ENCODE measurements around the gene KLHL18. TPM values are rescaled to one million over a fixed set of nuclear protein-coding genes. Genes with fewer than 3 reads are reported as not detected.
A peak's percentile ranks its signal among the peaks of the same experiment; 100 is the strongest.

KLHL18 gene
- total RNA-seq, 2 experiments from 2014 or later: 21.2 to 23.7 TPM

- Mint-ChIP-seq H3K4me1 (ENCODE audit: low read depth) (no peaks in the 10 kb centered on the region), H3K4me3 (no peak overlapping the region), H3K27ac (no peak overlapping the region), H3K36me3 (no peaks in the 10 kb centered on the region), H3K27me3 (no peaks in the 10 kb centered on the region), H3K9me3 (no peaks in the 10 kb centered on the region)
- no peak for DNase-seq
- ChIA-PET POLR2A (no interaction called here), CTCF (no interaction called here)
- intact Hi-C loops (cut with micrococcal nuclease): no loop called here
Measured at GRCh38 chr3:47259114-47259513, 23.6 kb upstream of the KLHL18 start.

GRCh38 chr3:47260605-47261004, 22.1 kb upstream of the KLHL18 start:
- intact Hi-C loops (cut with micrococcal nuclease): no loop called here
- no peaks in the 10 kb centered on the region for H3K27me3 Mint-ChIP-seq
- no peak overlapping the region for H3K4me3 Mint-ChIP-seq
- no peak overlapping the region for H3K27ac Mint-ChIP-seq
- no peaks in the 10 kb centered on the region for H3K36me3 Mint-ChIP-seq
- no peak for DNase-seq
- H3K4me1 Mint-ChIP-seq (ENCODE audit: low read depth): no peaks in the 10 kb centered on the region
- H3K9me3 Mint-ChIP-seq: no peaks in the 10 kb centered on the region
- ChIA-PET POLR2A (no interaction called here), CTCF (no interaction called here)

- H3K4me3 Mint-ChIP-seq: no peak overlapping the region
- H3K4me1 Mint-ChIP-seq (ENCODE audit: low read depth): no peaks in the 10 kb centered on the region
- CTCF ChIA-PET: no interaction called here
- no peaks in the 10 kb centered on the region for H3K36me3 Mint-ChIP-seq
- H3K27me3 Mint-ChIP-seq: no peaks in the 10 kb centered on the region
- intact Hi-C loops (cut with micrococcal nuclease): no loop called here
- H3K9me3 Mint-ChIP-seq: no peaks in the 10 kb centered on the region
- no peak for DNase-seq
- H3K27ac Mint-ChIP-seq: no peak overlapping the region
- POLR2A ChIA-PET: no interaction called here
Measured at GRCh38 chr3:47261301-47261700, 21.4 kb upstream of the KLHL18 start.

- Mint-ChIP-seq H3K36me3 (no peaks in the 10 kb centered on the region), H3K9me3 (no peaks in the 10 kb centered on the region), H3K27me3 (no peaks in the 10 kb centered on the region), H3K4me1 (ENCODE audit: low read depth) (peaks cover 6% of the 10 kb centered on the region), H3K4me3 (no peak overlapping the region), H3K27ac (no peak overlapping the region)
- ChIA-PET POLR2A (no interaction called here), CTCF (no interaction called here)
- intact Hi-C loops (cut with micrococcal nuclease): no loop called here
- no peak for DNase-seq
Measured at GRCh38 chr3:47265008-47265407, 17.7 kb upstream of the KLHL18 start.

- CTCF ChIA-PET: no interaction called here
- Mint-ChIP-seq H3K4me1 (ENCODE audit: low read depth) (peaks cover 6% of the 10 kb centered on the region), H3K27ac (no peak overlapping the region), H3K4me3 (no peak overlapping the region), H3K27me3 (no peaks in the 10 kb centered on the region), H3K9me3 (no peaks in the 10 kb centered on the region), H3K36me3 (no peaks in the 10 kb centered on the region)
- POLR2A ChIA-PET: no interaction called here
- no peak for DNase-seq
- intact Hi-C loops (cut with micrococcal nuclease): no loop called here
Measured at GRCh38 chr3:47265725-47266428, 16.9 kb upstream of the KLHL18 start.

- Mint-ChIP-seq H3K4me3 (no peak overlapping the region), H3K36me3 (no peaks in the 10 kb centered on the region), H3K27ac (no peak overlapping the region), H3K4me1 (ENCODE audit: low read depth) (peaks cover 6% of the 10 kb centered on the region), H3K27me3 (no peaks in the 10 kb centered on the region), H3K9me3 (no peaks in the 10 kb centered on the region)
- DNase-seq: peak; percentile 53
- intact Hi-C loops (cut with micrococcal nuclease): no loop called here
- POLR2A ChIA-PET: interaction anchor here (0.7 kb wide), 1 partner anchor 724 kb away, joined by 3 read pairs; no protein-coding TSS in a partner anchor
- CTCF ChIA-PET: interaction anchor here (0.8 kb wide), 1 partner anchor 57 kb away, joined by 4 read pairs; no protein-coding TSS in a partner anchor
Measured at GRCh38 chr3:47266709-47267489, 15.8 kb upstream of the KLHL18 start.

- Mint-ChIP-seq H3K36me3 (no peaks in the 10 kb centered on the region), H3K27ac (no peak overlapping the region), H3K27me3 (no peaks in the 10 kb centered on the region), H3K4me1 (ENCODE audit: low read depth) (peaks cover 6% of the 10 kb centered on the region), H3K9me3 (no peaks in the 10 kb centered on the region), H3K4me3 (no peak overlapping the region)
- no peak for DNase-seq
- CTCF ChIA-PET: interaction anchor here (0.8 kb wide), 1 partner anchor 56 kb away, joined by 4 read pairs; no protein-coding TSS in a partner anchor
- POLR2A ChIA-PET: interaction anchor here (0.7 kb wide), 1 partner anchor 725 kb away, joined by 3 read pairs; no protein-coding TSS in a partner anchor
- intact Hi-C loops (cut with micrococcal nuclease): no loop called here
Measured at GRCh38 chr3:47267490-47267824, 15.3 kb upstream of the KLHL18 start.

GRCh38 chr3:47270526-47270925, 12.2 kb upstream of the KLHL18 start:
- POLR2A ChIA-PET: no interaction called here
- Mint-ChIP-seq H3K4me3 (no peak overlapping the region), H3K36me3 (no peaks in the 10 kb centered on the region), H3K27ac (no peak overlapping the region), H3K9me3 (no peaks in the 10 kb centered on the region), H3K4me1 (ENCODE audit: low read depth) (peaks cover 6% of the 10 kb centered on the region), H3K27me3 (no peaks in the 10 kb centered on the region)
- intact Hi-C loops (cut with micrococcal nuclease): no loop called here
- CTCF ChIA-PET: interaction anchor here (0.6 kb wide), 1 partner anchor 20 kb away, joined by 3 read pairs; no protein-coding TSS in a partner anchor
- no peak for DNase-seq

GRCh38 chr3:47273564-47273963, 9.2 kb upstream of the KLHL18 start:
- Mint-ChIP-seq H3K27me3 (no peaks in the 10 kb centered on the region), H3K27ac (no peak overlapping the region), H3K36me3 (no peaks in the 10 kb centered on the region), H3K4me1 (ENCODE audit: low read depth) (no peaks in the 10 kb centered on the region), H3K9me3 (no peaks in the 10 kb centered on the region), H3K4me3 (no peak overlapping the region)
- intact Hi-C loops (cut with micrococcal nuclease): no loop called here
- no peak for DNase-seq
- ChIA-PET CTCF (no interaction called here), POLR2A (no interaction called here)

GRCh38 chr3:47274652-47275051, 8.1 kb upstream of the KLHL18 start:
- POLR2A ChIA-PET: no interaction called here
- no peak for DNase-seq
- CTCF ChIA-PET: no interaction called here
- H3K36me3 Mint-ChIP-seq: no peaks in the 10 kb centered on the region
- H3K4me3 Mint-ChIP-seq: no peak overlapping the region
- no peaks in the 10 kb centered on the region for H3K9me3 Mint-ChIP-seq
- no peaks in the 10 kb centered on the region for H3K27me3 Mint-ChIP-seq
- H3K27ac Mint-ChIP-seq: no peak overlapping the region
- intact Hi-C loops (cut with micrococcal nuclease): no loop called here
- no peaks in the 10 kb centered on the region for H3K4me1 Mint-ChIP-seq (ENCODE audit: low read depth)

GRCh38 chr3:47276558-47276957, 6.2 kb upstream of the KLHL18 start:
- Mint-ChIP-seq H3K9me3 (no peaks in the 10 kb centered on the region), H3K4me3 (no peak overlapping the region), H3K36me3 (no peaks in the 10 kb centered on the region), H3K27me3 (no peaks in the 10 kb centered on the region), H3K27ac (no peak overlapping the region), H3K4me1 (ENCODE audit: low read depth) (peaks cover 3% of the 10 kb centered on the region)
- intact Hi-C loops (cut with micrococcal nuclease): no loop called here
- ChIA-PET CTCF (no interaction called here), POLR2A (interaction anchor here (0.6 kb wide), 1 partner anchor 11 kb away, joined by 3 read pairs; no protein-coding TSS in a partner anchor)
- DNase-seq: no peak

- POLR2A ChIA-PET: no interaction called here
Measured at GRCh38 chr3:47280519-47280918, 2.2 kb upstream of the KLHL18 start.

More at GRCh38 chr3:47280519-47280918, 2.2 kb upstream of the KLHL18 start:
- DNase-seq: no peak
- H3K36me3 Mint-ChIP-seq: peaks cover 3% of the 10 kb centered on the region
- H3K4me1 Mint-ChIP-seq (ENCODE audit: low read depth): peaks cover 26% of the 10 kb centered on the region
- intact Hi-C loops (cut with micrococcal nuclease): loop anchor here (5.0 to 10.0 kb wide), 2 partner anchors 226 to 303 kb away; partner anchors contain the start of genes CCDC12 and NBEAL2
- H3K27ac Mint-ChIP-seq: no peak overlapping the region
- CTCF ChIA-PET: interaction anchor here (1.6 kb wide), 1 partner anchor 115 kb away, joined by 4 read pairs; no protein-coding TSS in a partner anchor
- peaks cover 3% of the 10 kb centered on the region for H3K27me3 Mint-ChIP-seq
- no peak overlapping the region for H3K4me3 Mint-ChIP-seq
- no peaks in the 10 kb centered on the region for H3K9me3 Mint-ChIP-seq

All from activated CD4-positive, alpha-beta memory T cell treated with anti-CD3 and anti-CD28 coated beads for 36 hours (primary cell).